Measurements from ENCODE around the gene CCL14. TPM values are rescaled to one million over a fixed set of nuclear protein-coding genes. Genes with fewer than 3 reads are reported as not detected.

Gene CCL14
- total and polyA plus RNA-seq, 9 of the 15 experiments (the other 6 are each of a cell fraction or from before 2014, with no cell fraction given): not detected

DNA sequence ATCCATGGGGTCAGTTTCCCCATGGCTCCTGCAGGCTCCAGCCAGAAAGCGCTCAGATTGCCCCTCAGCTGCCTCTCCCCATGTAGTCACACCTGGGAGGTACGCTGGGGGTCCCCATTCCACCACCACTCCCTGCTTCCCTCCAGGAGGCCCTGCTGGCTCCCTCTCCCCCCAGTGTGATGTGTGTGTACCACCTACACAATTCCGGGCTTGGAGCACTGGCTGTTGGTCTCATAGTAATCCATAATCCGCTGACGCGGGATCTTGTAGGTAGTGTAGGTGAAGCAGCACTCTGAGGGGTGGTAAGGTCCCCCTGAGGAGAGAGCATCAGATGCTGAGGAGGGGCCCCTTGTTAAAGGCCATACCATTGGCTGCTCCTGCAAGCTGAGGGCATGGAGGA is 2.4 kb downstream of the CCL14 start:
- Histone ChIP-seq H3K4me2 (ENCODE audit: insufficient read depth, low read length) (no peak overlapping the region), H3K9me1 (ENCODE audit: control insufficient read depth, insufficient read depth, low read length) (no peaks in the 10 kb centered on the region), H3K4me3 (no peak overlapping the region), H3K36me3 (ENCODE audit: control insufficient read depth, insufficient read depth, low read length) (no peaks in the 10 kb centered on the region), H3K9me3 (replicated peaks; ENCODE audit: control insufficient read depth, insufficient read depth, low read depth, low read length) (no peaks in the 10 kb centered on the region), H3K4me1 (replicated peaks in 1 of 2; ENCODE audit: control insufficient read depth in 2 of 2, insufficient read depth in 2 of 2, low read length in 2 of 2) (no peaks in the 10 kb centered on the region), H3K79me2 (ENCODE audit: control insufficient read depth, insufficient read depth, low read length) (no peaks in the 10 kb centered on the region), H3K27me3 (ENCODE audit: control insufficient read depth in 2 of 2, insufficient read depth in 2 of 2, low read length in 2 of 2) (peaks cover 8 to 41% of the 10 kb centered on the region in 2 experiments; a peak in 4 of 5 replicates), H2AFZ (ENCODE audit: low read depth, low read length) (no peak overlapping the region), H3K9ac (ENCODE audit: insufficient read depth in 1 of 2, low read depth in 2 of 2, low read length in 2 of 2) (no peak overlapping the region), H4K20me1 (replicated peaks; ENCODE audit: control insufficient read depth, insufficient read depth, low read length) (no peaks in the 10 kb centered on the region; the same call in 1 of the 2 replicates), H3K27ac (ENCODE audit: extremely low read depth, low read depth, low read length) (no peak overlapping the region)
- 0% methylated on average over 6 of the region's 6 CpGs for WGBS (ENCODE audit: insufficient coverage, low coverage, missing lambda C conversion rate)
- DNase-seq (ENCODE audit: extremely low read depth in 1 of 4, low spot score in 3 of 4) (no peak), FAIRE-seq (no peak), ATAC-seq (no peak)
- ChIA-PET POLR2A (no interaction called here), CTCF (ENCODE audit: low intra/inter-chr PET ratio) (no interaction called here)
- no peak for TF ChIP-seq ZNF282 (CRISPR knock-in tag; IDR thresholded peaks at IDR 0.05)
- no peak for TF ChIP-seq ZBED1 (IDR thresholded peaks at IDR 0.05)
- TF ChIP-seq AFF4 (CRISPR knock-in tag; IDR thresholded peaks at IDR 0.05): no peak
- no peak for TF ChIP-seq CBFA2T3 (IDR thresholded peaks at IDR 0.05)
- TF ChIP-seq MAX (CRISPR knock-in tag; IDR thresholded peaks at IDR 0.05): no peak
- no peak for TF ChIP-seq ZC3H8 (IDR thresholded peaks at IDR 0.05)
- TF ChIP-seq ZNF740 (CRISPR knock-in tag; IDR thresholded peaks at IDR 0.05): no peak
- TF ChIP-seq ZNF740 (tag; IDR thresholded peaks at IDR 0.05): no peak
- TF ChIP-seq ZNF146 (CRISPR knock-in tag; IDR thresholded peaks at IDR 0.05; ENCODE audit: unreplicated experiment): no peak
- TF ChIP-seq TGIF2 (CRISPR knock-in tag; IDR thresholded peaks at IDR 0.05): no peak
- in situ Hi-C loops (cut with MboI) (no loop called here), intact Hi-C loops (cut with micrococcal nuclease) (no loop called here)
- BruUV-seq (replicated peaks): no TSS peak

Measured in K562 (cell line).